ENCODE results near the gene STS.

STS gene

DNA sequence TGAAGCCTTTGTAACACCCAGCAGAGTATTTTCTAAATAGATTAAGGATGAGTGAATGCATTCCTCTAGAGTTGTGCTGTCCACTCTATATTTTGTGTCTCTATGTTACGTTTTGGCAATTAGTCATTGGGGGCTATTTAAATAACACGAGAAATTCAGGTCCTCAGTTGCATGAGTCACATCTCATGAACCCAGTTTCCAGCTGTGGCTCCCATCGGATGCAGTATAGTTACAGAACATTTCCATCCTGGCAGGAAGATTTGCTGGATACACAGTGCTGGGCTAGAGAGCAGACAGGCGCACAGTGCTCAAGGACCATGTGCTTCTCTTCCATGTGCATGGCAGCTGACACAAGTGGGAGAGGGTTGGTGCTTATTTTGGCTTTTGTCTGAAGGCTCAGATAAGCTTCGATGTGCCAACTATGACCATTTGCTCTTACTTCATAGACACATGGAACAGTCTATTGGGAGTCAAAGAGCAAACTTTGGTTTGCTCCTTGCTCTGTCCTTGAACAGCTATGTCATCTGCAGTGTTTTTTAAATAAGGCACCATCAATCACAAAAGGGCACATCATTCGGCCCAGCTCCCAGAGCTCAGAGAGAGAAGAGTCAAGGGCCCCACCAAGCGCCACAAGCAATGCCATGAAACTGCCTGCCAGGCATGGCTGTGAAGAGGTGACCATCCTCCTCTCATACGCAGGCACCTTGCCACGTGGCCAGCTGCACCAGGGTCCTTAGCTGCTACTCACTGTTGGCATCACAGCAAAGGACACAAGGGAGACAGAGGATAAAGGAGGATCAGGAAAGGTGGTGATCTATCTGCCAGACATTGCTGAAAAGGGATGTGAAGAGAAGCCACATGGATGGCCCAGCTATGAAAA, 8.1 kb upstream of the STS start:
- no peaks in the 10 kb centered on the region for H3K27me3 ChIP-seq (ENCODE audit: control insufficient read depth, insufficient read depth, low read length)
- no peak overlapping the region for H3K27ac ChIP-seq (ENCODE audit: low read depth, low read length)
- no peaks in the 10 kb centered on the region for H3K9me3 ChIP-seq (ENCODE audit: control insufficient read depth, insufficient read depth, low read depth, low read length)
- no peak overlapping the region for H3K4me3 ChIP-seq (ENCODE audit: low read depth, low read length)
- peaks cover 3% of the 10 kb centered on the region; the same call in 1 of the 2 replicates for H3K36me3 ChIP-seq (ENCODE audit: control insufficient read depth, insufficient read depth, low read length)
- no peak overlapping the region for H3K9ac ChIP-seq (ENCODE audit: low read length)
- no peaks in the 10 kb centered on the region for H3K4me1 ChIP-seq (ENCODE audit: control insufficient read depth, insufficient read depth, low read length)

DNA sequence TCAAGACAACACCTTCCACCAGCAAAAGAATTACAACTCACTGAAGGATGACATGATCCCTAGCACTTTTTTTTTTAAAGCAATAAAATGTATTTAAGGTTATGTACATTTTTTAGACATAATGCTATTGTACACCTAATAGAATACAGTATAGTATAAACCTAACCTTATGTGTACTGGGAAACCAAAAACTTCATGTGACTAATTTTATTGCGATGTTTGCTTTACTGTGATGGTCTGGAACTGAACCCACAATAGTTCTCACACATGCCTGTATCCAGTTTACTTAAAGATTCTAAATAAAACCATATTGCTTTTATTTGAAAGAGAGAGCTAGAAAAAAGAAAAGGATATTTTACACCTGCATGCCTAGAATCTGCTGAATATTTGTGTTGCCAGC, 4.4 kb upstream of the STS start:
- Histone ChIP-seq H3K4me1 (ENCODE audit: control insufficient read depth, insufficient read depth, low read length) (no peaks in the 10 kb centered on the region), H3K36me3 (ENCODE audit: control insufficient read depth, insufficient read depth, low read length) (peaks cover 3% of the 10 kb centered on the region; the same call in 1 of the 2 replicates), H3K4me3 (ENCODE audit: low read depth, low read length) (no peak overlapping the region), H3K9me3 (ENCODE audit: control insufficient read depth, insufficient read depth, low read depth, low read length) (no peaks in the 10 kb centered on the region), H3K27ac (ENCODE audit: low read depth, low read length) (no peak overlapping the region), H3K27me3 (ENCODE audit: control insufficient read depth, insufficient read depth, low read length) (no peaks in the 10 kb centered on the region), H3K9ac (ENCODE audit: low read length) (no peak overlapping the region)

DNA sequence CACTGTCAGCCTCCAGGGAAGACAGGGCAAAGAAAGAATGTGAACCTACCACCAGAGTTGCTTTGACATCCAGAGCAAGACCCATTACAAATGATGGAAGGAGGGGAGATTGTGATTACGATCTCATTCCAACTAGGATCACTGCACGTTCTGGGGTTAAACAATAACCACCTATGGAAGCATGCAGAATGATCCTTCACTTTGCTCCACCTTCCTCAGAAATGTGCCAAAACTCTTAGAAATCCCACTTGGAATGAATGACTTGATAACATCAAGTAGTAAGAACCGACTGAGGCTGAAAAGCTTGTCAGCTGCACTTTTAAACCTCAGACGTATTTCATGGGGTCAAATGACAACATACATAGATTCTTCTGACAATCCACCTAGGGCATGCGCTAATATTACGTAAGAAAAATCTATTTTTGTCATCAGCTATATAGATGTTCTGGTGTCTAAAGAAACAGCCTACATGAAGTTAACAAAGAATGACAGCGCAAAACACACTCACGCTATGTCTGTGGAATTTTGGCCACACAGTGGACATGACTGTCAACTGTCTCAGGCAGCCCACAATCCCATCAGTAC, 3.5 kb upstream of the STS start:
- no peak overlapping the region for H3K9ac ChIP-seq (ENCODE audit: low read length)
- no peaks in the 10 kb centered on the region for H3K4me1 ChIP-seq (ENCODE audit: control insufficient read depth, insufficient read depth, low read length)
- H3K4me3 ChIP-seq (ENCODE audit: low read depth, low read length): no peak overlapping the region
- no peak overlapping the region for H3K27ac ChIP-seq (ENCODE audit: low read depth, low read length)
- peaks cover 3% of the 10 kb centered on the region; the same call in 1 of the 2 replicates for H3K36me3 ChIP-seq (ENCODE audit: control insufficient read depth, insufficient read depth, low read length)
- no peaks in the 10 kb centered on the region for H3K9me3 ChIP-seq (ENCODE audit: control insufficient read depth, insufficient read depth, low read depth, low read length)
- no peaks in the 10 kb centered on the region for H3K27me3 ChIP-seq (ENCODE audit: control insufficient read depth, insufficient read depth, low read length)

DNA sequence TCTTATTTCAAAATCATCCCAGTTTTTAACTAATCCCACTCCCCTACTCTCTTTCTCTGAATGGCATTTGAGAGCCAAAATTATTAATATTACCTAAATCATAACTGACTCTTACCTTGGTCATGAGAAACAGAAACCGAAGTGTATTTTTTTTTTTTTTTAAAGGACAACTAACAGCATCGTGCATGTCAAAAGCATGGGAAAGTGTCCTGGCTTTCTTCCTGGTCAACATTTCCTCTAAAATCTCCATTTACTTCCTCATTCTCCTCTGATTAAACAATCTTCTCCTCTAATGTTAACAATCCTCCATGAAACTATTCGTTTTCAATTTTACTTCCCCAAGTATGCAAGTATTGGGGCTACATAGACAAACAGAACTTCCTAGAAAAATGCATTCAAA, 2.1 kb upstream of the STS start:
- no peaks in the 10 kb centered on the region for H3K4me1 ChIP-seq (ENCODE audit: control insufficient read depth, insufficient read depth, low read length)
- H3K9me3 ChIP-seq (ENCODE audit: control insufficient read depth, insufficient read depth, low read depth, low read length): no peaks in the 10 kb centered on the region
- H3K4me3 ChIP-seq (ENCODE audit: low read depth, low read length): no peak overlapping the region
- H3K27me3 ChIP-seq (ENCODE audit: control insufficient read depth, insufficient read depth, low read length): no peaks in the 10 kb centered on the region
- H3K9ac ChIP-seq (ENCODE audit: low read length): no peak overlapping the region
- H3K27ac ChIP-seq (ENCODE audit: low read depth, low read length): no peak overlapping the region
- H3K36me3 ChIP-seq (ENCODE audit: control insufficient read depth, insufficient read depth, low read length): no peaks in the 10 kb centered on the region

DNA sequence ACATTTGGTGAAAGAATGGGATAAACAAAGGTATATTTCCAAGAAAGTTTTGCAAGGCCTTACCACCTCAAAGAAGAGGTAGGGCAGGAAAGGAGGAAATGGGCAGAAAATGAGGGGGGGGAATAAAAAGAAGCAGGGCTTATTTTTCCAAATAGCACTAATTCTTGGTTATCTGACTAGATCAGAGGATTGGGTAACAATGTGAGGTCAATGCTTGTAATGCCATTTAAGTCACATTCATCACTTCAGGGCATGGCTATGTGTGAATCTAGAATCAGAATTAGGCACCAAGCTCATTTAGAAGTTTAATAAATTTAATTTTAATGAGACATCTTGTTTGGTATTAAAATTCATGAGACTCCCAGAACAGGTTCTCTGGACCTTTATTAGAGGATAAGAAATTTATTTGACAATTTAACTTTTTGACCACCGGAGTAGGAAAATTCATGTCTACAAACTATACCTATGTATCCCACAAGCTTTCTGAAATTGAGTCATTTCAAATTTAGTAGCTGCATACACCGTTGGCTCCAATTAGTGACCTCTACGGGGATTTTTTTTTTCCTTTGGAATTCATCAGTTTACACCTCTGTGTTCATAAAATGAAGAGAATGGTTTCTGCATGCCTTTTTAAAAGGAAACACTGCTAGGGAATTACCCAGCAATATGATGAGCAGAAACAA, 1.4 kb upstream of the STS start:
- H3K36me3 ChIP-seq (ENCODE audit: control insufficient read depth, insufficient read depth, low read length): no peaks in the 10 kb centered on the region
- H3K4me1 ChIP-seq (ENCODE audit: control insufficient read depth, insufficient read depth, low read length): no peaks in the 10 kb centered on the region
- no peaks in the 10 kb centered on the region for H3K9me3 ChIP-seq (ENCODE audit: control insufficient read depth, insufficient read depth, low read depth, low read length)
- no peak overlapping the region for H3K9ac ChIP-seq (ENCODE audit: low read length)
- no peaks in the 10 kb centered on the region for H3K27me3 ChIP-seq (ENCODE audit: control insufficient read depth, insufficient read depth, low read length)
- no peak overlapping the region for H3K4me3 ChIP-seq (ENCODE audit: low read depth, low read length)
- H3K27ac ChIP-seq (ENCODE audit: low read depth, low read length): no peak overlapping the region

DNA sequence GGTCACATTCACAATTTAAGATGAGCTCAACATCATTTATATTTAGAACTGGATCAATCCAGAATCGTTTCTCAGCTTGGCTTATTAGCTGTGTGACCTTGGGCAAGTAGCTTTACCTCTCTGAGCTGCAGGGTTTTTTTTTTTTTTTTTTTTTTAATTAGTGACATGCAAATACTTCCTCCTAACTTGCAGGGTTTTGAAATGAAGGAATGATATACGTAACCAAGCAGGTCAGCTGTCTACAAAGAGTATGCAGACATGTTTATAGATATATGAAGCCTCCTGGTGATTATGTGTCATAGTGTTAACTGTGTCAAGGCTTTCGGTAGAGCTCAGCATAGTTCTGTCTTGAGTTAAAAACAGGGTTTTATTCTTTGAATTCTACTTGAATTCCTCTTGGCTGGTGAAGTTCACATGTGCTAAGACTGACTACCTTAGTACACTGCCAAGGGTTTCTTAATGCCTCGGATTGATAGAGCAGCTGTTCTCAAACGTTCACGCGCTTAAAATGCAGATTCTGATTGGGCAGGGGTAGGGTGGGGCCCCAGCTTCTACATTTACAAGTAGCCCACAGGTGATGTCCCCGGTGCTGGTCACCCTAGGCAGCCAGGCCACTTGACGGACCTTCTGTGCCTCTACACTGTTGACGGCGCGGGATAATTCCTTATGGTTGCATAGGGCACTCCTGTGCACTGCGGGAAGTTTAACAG, 654 bp upstream of the STS start:
- Histone ChIP-seq H3K36me3 (ENCODE audit: control insufficient read depth, insufficient read depth, low read length) (no peaks in the 10 kb centered on the region), H3K4me1 (ENCODE audit: control insufficient read depth, insufficient read depth, low read length) (no peaks in the 10 kb centered on the region), H3K27ac (ENCODE audit: low read depth, low read length) (no peak overlapping the region), H3K4me3 (ENCODE audit: low read depth, low read length) (peak overlapping the region; percentile 95), H3K27me3 (ENCODE audit: control insufficient read depth, insufficient read depth, low read length) (no peaks in the 10 kb centered on the region), H3K9me3 (ENCODE audit: control insufficient read depth, insufficient read depth, low read depth, low read length) (no peaks in the 10 kb centered on the region), H3K9ac (ENCODE audit: low read length) (peak overlapping the region; percentile 88)

DNA sequence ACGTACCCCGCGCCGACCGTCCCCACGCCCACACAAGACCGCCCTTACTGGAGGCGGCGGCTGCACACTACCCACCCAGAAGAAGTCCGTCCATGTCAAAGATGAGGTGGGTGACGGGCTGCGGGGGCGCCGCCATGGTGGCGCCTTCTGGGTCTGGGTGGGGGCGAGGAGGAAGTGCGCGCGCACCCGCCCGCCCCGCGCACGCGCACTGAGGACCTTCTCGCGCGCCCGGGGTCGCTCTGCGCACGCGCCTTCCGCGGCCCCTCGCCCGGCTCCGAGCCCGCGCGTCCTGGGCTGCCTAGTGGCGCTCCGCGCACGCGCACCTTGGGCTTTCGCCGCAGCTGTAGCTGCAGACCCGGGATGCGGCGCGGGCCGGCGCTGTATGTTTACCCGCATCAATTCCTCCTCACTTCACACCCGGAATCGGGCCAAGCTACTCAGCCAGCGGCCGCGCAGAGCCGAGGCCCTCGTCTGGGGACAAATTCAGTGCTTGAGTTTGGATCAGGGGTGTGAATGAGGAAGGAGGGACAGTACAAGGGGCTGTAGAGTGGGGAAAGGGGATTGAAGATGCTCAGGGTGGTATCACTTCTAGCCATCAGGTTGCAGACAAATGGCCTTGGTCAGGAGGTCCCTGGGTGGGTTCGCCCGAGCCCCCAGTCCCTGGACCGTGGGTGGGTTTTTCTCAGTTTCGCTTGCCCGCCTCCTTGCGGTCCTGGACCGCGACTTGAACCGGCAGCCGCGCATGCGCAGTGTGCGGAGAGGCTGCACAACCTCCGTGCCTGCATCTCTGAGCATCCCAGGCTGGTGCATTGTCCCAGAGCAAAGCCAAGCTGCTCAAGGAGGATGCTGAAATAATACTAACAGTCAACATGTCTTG, 704 bp downstream of the STS start, which contains the start of gene PUDP:
Gene PUDP (minus strand): TSS at position 176 of the 877 bp plus-strand sequence. CDS start 40 bp downstream, at position 136.
- H3K9me3 ChIP-seq (ENCODE audit: control insufficient read depth, insufficient read depth, low read depth, low read length): no peaks in the 10 kb centered on the region
- peak within 1 kb of the TSS; percentile 64; the same call in 1 of the 2 replicates for H3K27ac ChIP-seq (ENCODE audit: low read depth, low read length)
- H3K27me3 ChIP-seq (ENCODE audit: control insufficient read depth, insufficient read depth, low read length): peaks cover 5% of the 10 kb centered on the region
- H3K9ac ChIP-seq (ENCODE audit: low read length): peak within 1 kb of the TSS; percentile 88
- H3K36me3 ChIP-seq (ENCODE audit: control insufficient read depth, insufficient read depth, low read length): no peaks in the 10 kb centered on the region
- H3K4me1 ChIP-seq (ENCODE audit: control insufficient read depth, insufficient read depth, low read length): no peaks in the 10 kb centered on the region
- peak within 1 kb of the TSS; percentile 95 for H3K4me3 ChIP-seq (ENCODE audit: low read depth, low read length)

DNA sequence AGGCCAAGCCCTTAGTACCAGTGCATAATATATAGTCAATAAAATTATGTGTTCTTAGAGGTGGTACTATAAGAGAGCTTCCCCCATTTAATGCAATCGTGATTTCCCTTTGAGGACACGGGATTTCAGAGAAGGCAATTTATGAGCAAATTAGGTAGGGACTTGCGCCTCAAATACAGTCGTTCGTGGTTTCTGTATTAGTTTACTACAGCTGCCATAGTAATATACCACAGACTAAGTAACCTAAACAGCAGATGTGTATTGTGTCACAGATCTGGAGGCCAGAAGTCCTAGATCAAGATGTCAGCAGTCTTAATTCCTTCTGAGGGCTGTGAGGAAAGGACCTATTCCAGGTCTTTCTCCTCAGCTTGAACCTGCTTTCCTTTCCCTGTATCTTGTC, 1.9 kb downstream of the STS start:
- Histone ChIP-seq H3K36me3 (ENCODE audit: control insufficient read depth, insufficient read depth, low read length) (no peaks in the 10 kb centered on the region), H3K4me1 (ENCODE audit: control insufficient read depth, insufficient read depth, low read length) (peaks cover 7% of the 10 kb centered on the region; the same call in 1 of the 2 replicates), H3K9me3 (ENCODE audit: control insufficient read depth, insufficient read depth, low read depth, low read length) (no peaks in the 10 kb centered on the region), H3K27me3 (ENCODE audit: control insufficient read depth, insufficient read depth, low read length) (peaks cover 11% of the 10 kb centered on the region), H3K4me3 (ENCODE audit: low read depth, low read length) (no peak overlapping the region), H3K27ac (ENCODE audit: low read depth, low read length) (no peak overlapping the region), H3K9ac (ENCODE audit: low read length) (no peak overlapping the region)

DNA sequence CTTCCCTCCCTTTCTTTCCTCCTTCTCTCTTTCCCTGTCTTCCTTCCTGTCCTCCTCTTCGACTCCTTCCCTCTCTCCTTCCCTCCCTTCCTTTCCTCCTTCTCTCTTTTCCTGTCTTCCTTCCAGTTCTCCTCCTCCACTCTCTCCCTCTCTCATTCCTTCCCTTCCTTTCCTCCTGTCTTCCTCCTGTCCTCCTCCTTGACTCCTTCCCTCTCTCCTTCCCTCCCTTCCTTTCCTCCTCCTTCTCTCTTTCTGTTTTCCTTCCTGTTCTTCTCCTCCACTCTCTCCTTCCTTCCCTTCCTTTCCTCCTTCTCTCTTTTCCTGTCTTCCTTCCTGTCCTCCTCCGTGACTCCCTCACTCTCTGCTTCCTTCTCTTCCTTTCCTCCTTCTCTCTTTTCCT, 5.7 kb downstream of the STS start:
- Histone ChIP-seq H3K9me3 (ENCODE audit: control insufficient read depth, insufficient read depth, low read depth, low read length) (no peaks in the 10 kb centered on the region), H3K36me3 (ENCODE audit: control insufficient read depth, insufficient read depth, low read length) (no peaks in the 10 kb centered on the region), H3K27me3 (ENCODE audit: control insufficient read depth, insufficient read depth, low read length) (peaks cover 11% of the 10 kb centered on the region), H3K27ac (ENCODE audit: low read depth, low read length) (no peak overlapping the region), H3K4me1 (ENCODE audit: control insufficient read depth, insufficient read depth, low read length) (peaks cover 9% of the 10 kb centered on the region), H3K4me3 (ENCODE audit: low read depth, low read length) (no peak overlapping the region), H3K9ac (ENCODE audit: low read length) (no peak overlapping the region)

DNA sequence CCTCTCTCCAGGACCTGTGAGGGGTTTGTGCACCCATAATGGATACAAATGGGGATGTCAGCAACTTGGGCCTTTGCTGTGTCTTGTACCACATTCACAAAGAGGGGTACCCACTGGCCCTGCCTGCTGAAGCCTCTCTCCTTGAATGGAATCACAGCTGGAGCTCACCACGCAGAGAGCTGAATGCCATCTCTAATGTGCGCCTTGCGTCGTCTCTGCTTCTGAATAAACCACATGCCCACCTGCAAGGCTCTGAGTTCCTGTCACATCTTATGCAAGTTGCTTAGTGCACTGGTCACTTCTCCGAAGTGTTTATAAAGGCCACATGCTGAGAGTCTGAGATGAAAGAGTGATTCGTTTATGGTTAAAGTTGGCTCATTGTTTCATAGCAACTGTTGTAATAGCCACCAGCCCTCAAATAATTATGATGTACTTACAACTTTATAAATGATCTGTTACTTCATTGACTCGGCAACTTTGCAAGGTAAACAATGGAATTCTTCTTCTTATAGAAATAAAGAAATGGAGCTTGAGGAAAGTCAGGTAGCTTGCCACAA, 6.6 kb downstream of the STS start:
- Histone ChIP-seq H3K9me3 (ENCODE audit: control insufficient read depth, insufficient read depth, low read depth, low read length) (no peaks in the 10 kb centered on the region), H3K27me3 (ENCODE audit: control insufficient read depth, insufficient read depth, low read length) (peaks cover 11% of the 10 kb centered on the region), H3K27ac (ENCODE audit: low read depth, low read length) (no peak overlapping the region), H3K36me3 (ENCODE audit: control insufficient read depth, insufficient read depth, low read length) (no peaks in the 10 kb centered on the region), H3K4me3 (ENCODE audit: low read depth, low read length) (no peak overlapping the region), H3K4me1 (ENCODE audit: control insufficient read depth, insufficient read depth, low read length) (peaks cover 18% of the 10 kb centered on the region), H3K9ac (ENCODE audit: low read length) (no peak overlapping the region)
